Skin of body (tissue), 2 donors: ENCODE measurements around the gene PAX2. TPM values are rescaled to one million over a fixed set of nuclear protein-coding genes. Genes with fewer than 3 reads are reported as not detected.

ENCODE experiments used
- DNase-seq: peaks from one replicate; lab custom pipeline; 2025; lab: John Stamatoyannopoulos, UW
- total RNA-seq: library from RNA; depleted of rRNA; stranded (reverse); fragments of >200 nt; gene quantifications from one replicate; pipeline ENCODE4 v1.2.3, GENCODE V29; 2014

Gene PAX2
- total RNA-seq, 1 donor from 2014 or later: not detected

DNA sequence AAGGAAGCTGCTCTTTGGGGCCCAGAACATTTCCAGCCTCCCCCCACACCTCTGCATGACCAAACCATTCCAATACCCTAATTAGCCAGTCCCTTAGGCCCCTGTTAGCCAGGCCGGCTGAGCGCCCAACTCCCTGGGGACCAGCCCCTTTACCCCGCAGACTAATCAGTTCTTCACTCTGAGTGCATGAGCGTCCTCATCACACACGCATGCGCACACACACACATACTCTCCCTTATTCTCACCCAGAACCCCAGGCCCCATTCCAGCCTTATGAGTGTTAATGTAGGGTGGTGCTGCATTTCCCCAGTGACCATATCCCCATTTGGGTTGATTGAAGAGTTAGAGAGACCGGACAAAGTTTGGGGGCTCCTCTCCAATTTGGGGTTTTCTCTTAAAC, 90.4 kb downstream of the PAX2 start:
- no peak for DNase-seq

DNA sequence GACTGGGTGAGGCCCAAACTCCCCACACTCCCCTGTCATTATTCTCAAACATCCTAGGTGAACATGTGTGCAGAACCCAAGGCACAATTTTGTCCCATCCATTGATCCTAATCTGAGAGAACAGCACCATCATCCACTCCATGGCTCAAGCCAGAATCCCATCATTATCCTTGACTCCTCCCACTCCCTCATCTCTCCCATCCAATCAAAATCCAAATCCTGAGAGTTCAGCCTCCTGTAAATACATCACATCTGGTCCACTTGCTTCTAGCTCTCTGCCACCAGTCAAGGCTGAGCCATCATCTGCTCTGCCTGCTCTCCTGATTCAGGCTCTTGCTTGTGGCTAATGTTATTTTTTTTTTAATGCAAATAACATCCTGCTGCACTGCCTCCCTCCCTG, 91.5 kb downstream of the PAX2 start:
- no peak for DNase-seq

DNA sequence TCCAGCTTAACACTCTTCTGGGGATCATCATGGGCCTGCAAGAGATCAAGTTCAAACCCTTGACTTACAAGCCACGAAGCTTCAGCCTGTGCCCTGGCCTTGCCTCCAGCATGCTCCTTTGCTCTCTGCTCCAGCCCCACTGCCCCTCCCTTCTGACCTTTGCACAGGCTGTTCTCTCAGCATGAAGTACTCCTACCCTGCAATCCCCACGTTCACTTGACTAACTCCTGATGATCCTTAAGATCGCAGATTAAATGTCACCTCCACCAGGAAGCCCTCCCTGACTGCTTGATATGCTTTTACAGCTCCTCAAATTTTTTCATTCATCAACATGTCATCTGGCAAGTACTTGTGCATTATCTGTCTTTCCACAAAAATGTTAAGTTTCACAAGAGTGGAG, 91.9 kb downstream of the PAX2 start:
- DNase-seq: no peak

DNA sequence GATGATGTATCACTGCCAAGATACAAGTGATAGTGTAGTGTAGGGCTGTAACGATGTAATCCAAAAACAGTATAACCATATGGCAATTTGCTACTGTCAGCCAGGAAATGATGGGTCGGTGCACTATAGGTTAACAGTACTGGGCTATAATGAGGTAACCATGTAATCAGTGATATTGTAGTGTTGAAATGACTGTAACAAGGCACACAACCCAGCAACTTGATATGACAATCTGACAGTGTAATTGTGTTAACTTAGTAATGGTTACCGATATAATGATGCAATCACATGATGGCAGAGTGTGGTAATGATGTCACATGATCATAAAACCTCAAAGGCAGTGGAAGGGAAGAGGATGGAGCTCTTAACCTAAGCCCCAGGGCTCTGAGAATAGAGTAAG, 93.6 kb downstream of the PAX2 start:
- no peak for DNase-seq

DNA sequence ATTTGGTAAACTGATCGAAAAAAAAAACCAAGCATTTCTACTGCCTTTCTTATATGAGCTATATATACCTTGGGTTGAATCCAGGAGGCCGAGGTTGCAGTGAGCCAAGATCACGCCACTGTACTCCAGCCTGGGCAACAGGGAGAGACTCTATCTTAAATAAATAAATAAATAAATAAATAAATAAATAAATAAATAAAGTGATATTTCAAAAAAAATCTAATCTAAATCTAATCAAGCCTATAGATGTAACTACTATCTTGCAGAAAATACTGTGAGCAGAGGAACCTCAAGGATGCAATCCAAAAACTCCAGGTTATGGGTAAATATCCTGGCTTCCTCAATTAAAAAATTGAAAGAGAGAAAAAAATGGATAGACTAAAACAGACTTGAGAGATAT, 96.1 kb downstream of the PAX2 start:
- DNase-seq: no peak

DNA sequence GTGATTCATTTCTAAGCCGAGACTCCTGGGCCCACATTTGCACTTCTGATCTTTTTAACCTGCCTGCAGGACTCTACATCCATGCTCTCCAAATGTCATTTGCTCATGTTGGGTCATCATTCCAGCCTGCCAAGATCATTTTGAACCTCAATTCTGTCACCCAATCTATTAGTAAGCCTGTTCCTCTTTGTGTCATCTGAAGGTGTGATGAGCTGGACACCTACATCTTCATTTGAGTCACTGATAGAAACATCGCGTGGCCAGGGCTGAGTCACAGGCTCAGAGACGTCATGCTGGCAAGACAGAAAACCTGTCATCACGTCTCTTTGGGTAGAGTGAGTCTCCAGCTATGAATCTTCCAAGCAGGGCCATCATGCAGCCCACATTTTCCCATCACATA, 102.1 kb downstream of the PAX2 start:
- DNase-seq: no peak

DNA sequence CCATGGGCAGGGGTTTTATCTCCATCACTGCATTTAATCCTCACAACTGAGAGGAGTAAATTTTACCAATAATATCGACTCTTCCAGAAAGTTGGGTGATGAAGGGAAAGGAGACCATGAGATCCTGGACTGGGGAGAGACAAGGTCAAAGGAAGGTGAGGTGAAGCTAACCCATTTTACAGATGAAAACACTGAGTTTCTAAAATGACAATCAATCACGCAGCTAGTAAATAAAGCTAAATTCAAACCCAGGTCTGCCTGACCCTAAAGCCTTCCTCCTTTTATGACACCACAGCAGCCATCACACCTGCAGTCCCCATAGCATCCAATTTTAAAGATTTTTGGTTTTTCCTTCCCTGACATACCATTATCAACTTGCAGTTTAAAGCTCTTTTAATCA, 103.4 kb downstream of the PAX2 start:
- no peak for DNase-seq

DNA sequence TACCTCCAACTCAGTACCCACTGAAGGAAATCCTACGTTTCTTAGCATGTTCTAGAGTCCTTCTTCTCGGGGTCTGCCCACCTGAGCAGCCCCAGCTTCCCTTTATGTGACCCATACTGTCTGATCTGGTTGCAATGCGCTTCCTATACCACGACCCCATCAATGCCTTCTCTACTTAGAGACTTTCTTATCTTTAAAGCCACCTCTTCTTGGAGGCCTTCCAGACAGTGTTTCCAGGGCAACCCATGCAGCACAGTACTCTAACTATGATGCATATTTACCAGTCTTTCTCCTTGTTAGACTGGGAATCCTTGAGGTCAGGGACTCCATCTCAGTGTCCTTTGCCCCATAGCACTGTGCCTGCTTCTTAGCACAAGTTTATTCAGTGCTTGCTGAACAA, 112.9 kb downstream of the PAX2 start:
- no peak for DNase-seq

DNA sequence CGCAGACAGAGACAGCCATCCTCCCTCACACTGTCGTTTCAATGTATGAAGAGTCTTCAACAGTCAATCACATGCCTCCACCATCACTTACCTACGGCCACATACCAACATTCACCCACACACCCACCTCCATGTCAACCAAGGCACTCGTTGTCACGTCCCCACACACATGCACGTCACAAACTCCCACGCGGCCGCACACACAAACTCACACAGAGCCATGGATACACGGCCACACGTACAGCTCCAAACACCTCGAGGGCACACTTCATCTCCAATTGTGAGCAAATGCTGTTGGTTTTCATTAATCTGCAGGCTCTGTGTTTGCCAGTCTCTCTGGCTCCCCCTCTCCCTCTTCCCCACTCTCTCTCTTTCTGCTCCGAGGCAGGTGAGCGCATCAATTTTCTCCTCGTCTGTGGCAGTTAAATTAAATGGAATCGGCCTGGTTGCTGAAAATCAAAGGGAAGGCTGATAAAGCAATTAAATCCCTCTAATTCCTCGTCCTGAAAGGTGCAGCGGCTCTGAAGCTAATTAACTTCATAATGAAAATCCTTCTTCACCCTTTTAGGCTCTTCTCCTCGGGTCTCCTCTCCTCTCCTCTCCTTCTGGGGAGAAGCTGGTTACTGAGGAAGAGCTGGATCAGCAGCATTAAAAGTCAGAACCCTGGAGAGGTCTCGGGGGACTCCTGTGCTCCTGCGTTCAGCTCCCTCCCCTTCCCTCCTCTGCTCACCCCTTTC, 113.5 kb downstream of the PAX2 start:
- no peak for DNase-seq

DNA sequence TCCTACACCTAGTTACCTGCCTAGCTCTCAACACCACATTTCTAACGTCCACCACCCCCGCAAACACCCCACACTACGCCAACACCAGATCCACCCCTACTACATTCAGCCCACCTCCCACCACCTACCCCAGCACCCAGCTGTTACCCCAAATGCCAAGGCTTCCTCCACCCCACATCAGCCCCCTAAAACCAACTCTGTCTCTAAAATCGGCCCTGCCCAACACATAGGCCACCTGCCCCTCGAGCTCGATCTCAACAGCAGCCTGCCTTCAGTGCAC, 114.0 kb downstream of the PAX2 start:
- no peak for DNase-seq

DNA sequence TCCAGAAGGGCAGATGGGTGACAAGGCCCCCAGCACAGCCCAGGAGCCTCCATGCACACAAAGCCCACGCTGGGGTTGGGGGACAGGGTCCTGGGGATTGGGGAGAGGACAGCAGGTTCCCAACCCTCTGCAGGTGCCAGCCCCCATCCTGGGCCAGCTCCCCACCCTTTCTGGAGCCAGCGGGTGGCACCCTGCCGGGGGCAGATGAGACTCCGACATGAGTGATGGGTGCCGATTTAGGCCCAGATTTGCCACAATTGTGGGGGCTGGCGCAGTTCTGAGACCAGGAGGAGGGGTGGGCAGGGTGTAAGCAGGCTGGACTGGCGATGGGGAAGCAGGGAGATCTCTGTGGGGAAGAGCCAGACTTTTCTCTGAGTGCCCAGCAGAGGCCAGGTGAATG, 118.1 kb downstream of the PAX2 start:
- no peak for DNase-seq

DNA sequence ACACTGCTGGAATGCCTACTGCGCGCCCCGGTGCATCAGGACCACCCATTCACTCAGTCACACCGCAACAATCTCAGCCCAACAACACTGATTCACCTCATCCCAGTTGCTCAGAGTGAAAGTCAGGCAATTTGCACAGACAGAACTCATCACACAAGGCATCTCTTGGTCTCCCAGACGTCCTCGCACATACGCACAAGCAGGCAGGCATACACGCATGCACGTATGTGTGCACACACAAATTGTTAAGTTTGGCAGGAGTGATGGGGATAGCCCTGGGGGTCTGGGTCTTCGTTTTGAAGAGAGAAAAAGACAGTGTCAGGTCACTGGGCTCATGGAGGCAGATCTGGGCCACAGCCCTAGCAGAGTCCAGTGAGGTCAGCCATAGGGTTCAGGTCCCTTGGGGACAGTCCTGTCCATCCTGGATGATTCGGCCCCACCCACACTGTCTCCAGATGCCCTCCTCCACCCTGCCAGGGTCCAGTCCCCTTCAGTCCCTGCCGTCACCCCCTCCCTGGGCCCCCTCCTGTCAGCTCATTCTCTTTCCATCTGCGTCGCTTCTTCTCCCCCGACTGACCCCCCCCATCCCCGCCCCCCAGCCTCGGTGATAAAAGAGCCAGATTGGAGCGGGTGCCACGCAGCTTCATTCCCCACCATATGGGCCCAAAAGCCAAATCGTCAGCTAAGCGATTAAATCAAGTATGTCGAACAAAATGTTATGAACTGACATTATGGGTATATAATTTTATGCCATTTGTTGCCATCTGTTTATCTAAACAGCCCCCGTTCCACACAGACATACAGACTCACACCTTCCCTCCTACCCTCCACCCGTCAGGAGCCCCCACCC, 118.9 kb downstream of the PAX2 start:
- DNase-seq: no peak

DNA sequence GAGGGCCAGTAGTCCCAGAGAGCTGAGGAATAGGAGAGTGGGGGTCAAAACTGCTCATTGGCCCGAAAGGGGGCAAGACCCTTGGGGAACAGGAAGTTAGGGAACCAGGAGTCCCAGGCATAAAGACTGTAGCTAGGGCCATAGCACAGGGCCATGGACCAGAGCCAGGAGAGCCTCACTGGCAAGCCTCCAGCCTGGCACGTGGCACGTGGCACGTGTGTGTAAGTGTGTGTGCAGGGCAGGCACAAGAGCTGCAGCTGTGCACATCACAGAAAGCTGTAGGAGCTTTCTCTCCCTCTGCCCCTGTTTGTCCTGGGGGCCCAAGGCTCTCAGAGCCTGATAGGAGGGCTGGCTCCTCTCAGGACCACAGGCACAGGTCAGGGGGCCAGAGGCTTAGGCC, 119.6 kb downstream of the PAX2 start:
- no peak for DNase-seq

DNA sequence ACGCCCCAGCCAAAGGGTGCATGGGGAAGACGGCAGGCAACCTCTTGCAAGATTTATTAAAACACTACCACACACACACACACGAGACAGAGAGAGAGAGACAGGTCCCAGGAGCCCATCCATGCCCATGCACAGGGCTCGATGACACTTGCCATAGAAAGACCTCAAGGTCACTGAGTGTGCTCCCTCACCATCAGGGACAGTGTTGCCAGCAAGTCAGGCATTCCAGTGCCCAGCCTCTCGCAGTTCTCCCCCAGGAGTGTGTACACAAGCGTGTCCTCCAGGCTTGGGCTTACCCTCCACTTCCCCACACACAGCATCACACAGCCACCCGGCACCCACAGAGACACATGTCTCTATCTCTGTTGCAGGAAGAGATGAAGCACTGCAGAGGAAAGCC, 120.6 kb downstream of the PAX2 start:
- DNase-seq: no peak

DNA sequence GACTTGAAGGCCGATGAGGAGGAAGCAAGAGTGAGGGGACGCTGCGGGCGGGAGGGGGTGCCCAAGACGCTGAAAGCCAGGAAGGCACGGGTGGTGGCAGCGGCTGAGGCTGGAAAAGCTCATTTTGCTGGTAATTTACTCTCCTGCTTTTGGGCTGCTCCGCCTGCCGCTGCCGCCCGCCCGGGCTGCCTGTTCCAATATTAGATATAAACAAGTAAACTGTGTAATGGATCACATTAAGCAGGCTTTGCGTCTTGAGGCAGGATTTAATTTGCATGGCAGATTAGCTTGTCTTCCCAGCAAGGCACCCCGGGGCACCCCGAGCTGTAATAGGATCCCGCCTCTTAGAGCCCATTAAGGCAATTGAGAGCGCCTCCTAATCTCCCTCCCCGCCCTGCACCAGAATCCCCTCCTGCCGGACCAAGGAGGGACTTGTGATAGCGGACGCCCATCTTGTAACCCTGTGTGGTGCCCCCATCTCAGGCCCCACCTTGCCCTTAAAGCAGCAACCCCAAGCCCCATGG, 121.3 kb downstream of the PAX2 start:
- DNase-seq: no peak

DNA sequence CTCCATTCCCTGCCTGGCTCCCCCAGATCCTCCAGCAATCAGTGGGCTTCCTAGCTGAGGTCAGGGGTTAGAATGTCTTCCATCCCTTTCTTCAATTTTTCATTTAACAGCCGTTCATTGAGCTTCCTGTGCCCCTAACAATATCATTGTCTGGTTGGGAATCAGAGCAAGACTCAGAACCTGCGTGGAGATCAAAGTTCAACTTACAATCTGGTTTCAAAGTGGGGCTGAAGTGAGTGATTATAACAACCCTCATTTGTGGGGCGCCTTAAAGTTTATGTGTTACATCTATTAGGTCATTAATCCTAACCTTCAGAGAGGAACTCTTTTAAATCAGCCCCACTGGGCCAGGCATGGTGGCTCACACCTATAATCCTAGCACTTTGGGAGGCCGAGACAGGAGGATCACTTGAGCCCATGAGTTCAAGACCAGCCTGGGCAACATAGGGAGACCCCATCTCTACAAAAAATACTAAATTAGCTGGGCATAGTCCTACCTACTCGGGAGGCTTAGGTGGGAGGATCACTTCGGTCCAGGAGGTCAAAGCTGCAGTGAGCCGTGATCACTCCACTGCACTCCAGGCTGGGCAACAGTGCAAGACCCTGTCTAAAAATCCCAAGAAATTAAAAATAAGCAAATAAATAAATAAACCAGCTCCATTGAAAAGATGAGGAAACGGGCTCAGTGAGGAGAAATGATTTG, 122.0 kb downstream of the PAX2 start:
- DNase-seq: no peak

DNA sequence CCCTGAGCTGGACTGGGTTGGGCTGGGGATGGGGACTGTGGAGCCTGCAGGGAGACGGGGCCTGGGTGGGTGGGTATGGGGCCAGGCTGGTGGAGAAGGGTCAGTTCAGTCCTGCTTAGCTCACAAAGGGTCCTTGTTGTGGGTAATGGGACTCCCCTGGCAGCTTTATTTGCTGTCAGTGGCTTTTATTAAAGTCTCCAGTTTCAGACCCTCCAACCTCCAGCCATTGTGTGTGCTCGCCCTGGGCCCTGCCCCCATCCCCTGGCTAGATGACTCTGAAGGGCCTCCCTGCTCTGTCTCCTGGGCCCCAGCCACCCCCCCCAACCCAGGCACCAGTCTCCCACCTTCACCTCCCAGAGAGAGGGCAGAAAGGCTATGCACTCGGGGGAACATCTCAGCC, 123.0 kb downstream of the PAX2 start:
- DNase-seq: no peak

DNA sequence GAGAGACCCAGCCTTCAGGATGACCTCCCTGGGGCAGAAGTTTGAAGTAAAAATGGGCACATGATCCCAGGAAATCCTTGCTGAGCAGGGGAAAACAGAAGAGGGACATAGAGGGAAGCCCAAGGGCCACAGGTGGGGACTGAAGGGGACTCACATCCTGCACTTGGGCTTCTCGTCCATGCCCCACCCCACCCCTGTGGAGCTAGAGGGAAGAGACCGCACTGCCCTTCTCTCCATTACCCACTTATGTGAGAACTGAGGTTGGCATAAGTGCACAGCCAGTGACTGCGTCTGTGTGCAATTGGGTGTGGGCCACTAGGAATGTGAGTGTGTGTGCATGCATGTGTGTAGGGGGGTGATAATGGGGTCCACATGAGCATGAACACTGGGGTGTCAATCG, 124.0 kb downstream of the PAX2 start:
- no peak for DNase-seq

DNA sequence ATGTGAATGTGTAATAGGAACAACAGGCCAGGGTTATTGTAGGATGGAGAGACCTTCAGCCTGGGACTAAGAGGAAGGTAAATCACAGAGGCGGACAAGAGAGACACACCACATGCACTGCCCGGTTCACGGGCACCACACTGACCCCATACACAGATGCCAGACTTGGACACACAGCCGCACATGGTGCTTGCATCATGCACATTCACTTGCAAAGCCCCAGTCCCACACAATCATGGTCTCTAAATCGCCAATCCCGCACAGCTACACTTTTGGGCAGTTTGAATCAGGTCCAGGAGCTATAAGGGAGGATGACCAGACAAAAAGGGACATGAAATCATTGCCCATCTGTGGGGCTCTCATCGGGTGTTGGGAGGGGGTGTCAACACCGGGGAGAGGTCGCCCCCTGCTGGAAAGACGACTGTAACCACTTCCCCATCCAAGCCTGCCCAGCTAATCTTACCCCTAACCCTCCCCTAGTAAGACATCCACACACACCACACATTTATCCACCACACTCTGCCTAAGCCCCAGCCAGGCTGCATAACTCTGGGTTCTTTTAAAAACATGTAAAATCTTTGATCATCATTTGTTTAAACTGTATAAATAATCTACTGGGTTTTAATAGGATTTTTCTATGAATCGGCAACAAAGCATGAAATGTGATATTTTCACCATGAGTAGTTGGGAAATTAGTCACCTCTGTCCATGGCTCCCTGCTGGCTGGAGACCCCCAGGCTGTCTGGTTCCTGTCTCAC, 126.8 kb downstream of the PAX2 start:
- DNase-seq: no peak

DNA sequence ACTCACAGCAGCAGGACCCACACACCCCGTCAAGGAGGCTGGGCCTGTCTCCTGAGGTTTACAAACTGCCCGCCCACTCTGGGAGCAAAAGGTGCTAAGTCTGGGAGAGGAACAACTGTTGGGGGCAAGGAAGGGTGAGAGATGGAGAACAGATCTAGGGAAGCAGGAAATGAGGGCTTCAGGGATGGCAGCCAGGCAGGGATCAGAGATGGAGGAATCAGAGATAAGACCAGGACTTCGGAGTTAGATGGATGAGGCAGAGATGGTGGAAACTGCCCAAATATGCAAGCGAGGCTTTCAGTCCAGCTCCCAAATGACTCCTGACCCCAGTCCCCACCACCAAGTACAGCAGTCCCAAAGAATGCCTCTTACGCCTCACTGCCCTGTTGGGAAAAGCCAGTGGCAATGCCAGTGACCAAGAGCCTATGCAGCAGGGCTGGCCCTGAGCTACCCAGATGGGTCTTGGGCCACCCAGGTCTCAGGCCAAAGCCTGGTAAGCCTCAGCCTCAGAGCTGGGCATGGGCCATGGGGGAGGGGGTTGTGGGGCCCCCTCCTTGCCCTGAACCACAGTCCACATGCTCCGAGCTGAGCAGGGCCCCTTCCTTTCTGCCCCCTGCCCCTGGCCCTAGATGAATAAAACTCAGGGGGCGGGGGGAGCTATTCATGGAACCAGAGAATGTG, 127.9 kb downstream of the PAX2 start:
- no peak for DNase-seq

DNA sequence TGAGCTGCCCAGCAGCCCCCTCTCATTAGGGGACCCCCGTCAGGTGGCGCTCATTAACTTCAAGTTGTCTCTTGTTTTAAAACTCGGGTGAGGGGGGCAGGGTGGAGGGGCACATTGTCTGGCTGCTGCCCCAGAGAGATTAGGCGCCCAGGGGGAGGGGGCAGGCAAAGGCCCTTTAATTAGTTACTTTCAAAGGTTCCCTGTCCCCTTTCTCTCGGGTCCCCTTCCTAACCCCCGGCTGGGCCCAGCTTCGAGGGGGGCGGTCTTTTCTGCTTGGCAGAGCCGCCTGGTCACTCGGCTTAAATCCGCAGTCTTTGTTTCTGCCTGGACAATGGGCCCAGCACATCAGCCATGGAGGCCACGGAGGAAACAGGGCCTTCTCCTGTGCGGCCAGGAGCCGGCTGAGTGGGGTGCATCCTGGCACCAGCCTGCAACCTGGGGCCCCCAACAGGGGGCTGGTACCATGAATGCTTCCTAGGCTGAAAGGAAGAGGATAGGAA, 128.5 kb downstream of the PAX2 start:
- DNase-seq: no peak
